Right ventricle myocardium superior (tissue), 1 donor: ENCODE data around the gene ACTRT2. TPM values are rescaled to one million over a fixed set of nuclear protein-coding genes. Genes with fewer than 3 reads are reported as not detected.

Experiments used
- ATAC-seq: fragments of 200-7000 bp; cut with Tn5 transposase; one replicate; pipeline ENCODE4 v1.9.1; 2020; ENCODE audit warnings: mild to moderate bottlenecking; ENCODE audit not compliant: poor library complexity
- DNase-seq: peaks from one replicate; pipeline ENCODE4 v3.0.0-alpha.2; 2020
- intact Hi-C: fragments of 100-400 bp; cut with DNase I; formaldehyde crosslinking; loops from one replicate; pipeline ENCODE4 v1.11.2; 2022
- total RNA-seq: library from RNA; stranded (reverse); fragmentation: NEBNext Ultra II Directional; extraction: Animal tissue kit (Norgen Biotek cat#: 25700); gene quantifications from one replicate; pipeline ENCODE4 v1.2.1, GENCODE V29; 2021
- donor health status: DM: no; HTN: yes; CAD: no; lungs with severe emphysema.

The ACTRT2 gene
- total RNA-seq, 1 donor from 2014 or later = not detected

GRCh38 chr1:2982615-2983318, 38.5 kb upstream of the ACTRT2 start:
- intact Hi-C loops = no loop called here
- DNase-seq = peak; percentile 21
- no peak for ATAC-seq

- DNase-seq = peak; percentile 17
- no peak for ATAC-seq
- intact Hi-C loops = no loop called here
Measured at GRCh38 chr1:2983319-2983705, 38.0 kb upstream of the ACTRT2 start.

GRCh38 chr1:2983706-2984398, 37.4 kb upstream of the ACTRT2 start:
- ATAC-seq (no peak), DNase-seq (peak; percentile 27)
- intact Hi-C loops = no loop called here

GRCh38 chr1:2984399-2985061, 36.7 kb upstream of the ACTRT2 start:
- intact Hi-C loops = no loop called here
- ATAC-seq (no peak), DNase-seq (peak; percentile 18)

- DNase-seq (peak; percentile 32), ATAC-seq (no peak)
- intact Hi-C loops = no loop called here
Measured at GRCh38 chr1:2985067-2985561, 36.2 kb upstream of the ACTRT2 start.

- intact Hi-C loops = no loop called here
- no peak for ATAC-seq
- DNase-seq = no peak
Measured at GRCh38 chr1:2985694-2986548, 35.3 kb upstream of the ACTRT2 start.

GRCh38 chr1:2986549-2987305, 34.5 kb upstream of the ACTRT2 start:
- ATAC-seq (no peak), DNase-seq (no peak)
- intact Hi-C loops = no loop called here

GRCh38 chr1:2987773-2988172, 33.5 kb upstream of the ACTRT2 start:
- intact Hi-C loops = no loop called here
- no peak for DNase-seq
- ATAC-seq = no peak

- ATAC-seq = no peak
- intact Hi-C loops = no loop called here
- DNase-seq = no peak
Measured at GRCh38 chr1:2988256-2988655, 33.0 kb upstream of the ACTRT2 start.

GRCh38 chr1:2989185-2989584, 32.1 kb upstream of the ACTRT2 start:
- intact Hi-C loops = no loop called here
- ATAC-seq = no peak
- DNase-seq = no peak

- DNase-seq = no peak
- no peak for ATAC-seq
- intact Hi-C loops = no loop called here
Measured at GRCh38 chr1:2989976-2990375, 31.3 kb upstream of the ACTRT2 start.

GRCh38 chr1:2990376-2991115, 30.7 kb upstream of the ACTRT2 start:
- intact Hi-C loops = no loop called here
- ATAC-seq = no peak
- peak; percentile 33 for DNase-seq

- ATAC-seq = no peak
- intact Hi-C loops = no loop called here
- DNase-seq = peak; percentile 22
Measured at GRCh38 chr1:2991753-2992495, 29.3 kb upstream of the ACTRT2 start.

- intact Hi-C loops = no loop called here
- no peak for ATAC-seq
- DNase-seq = peak; percentile 8
Measured at GRCh38 chr1:2998503-2999100, 22.7 kb upstream of the ACTRT2 start.

- intact Hi-C loops = no loop called here
- ATAC-seq = no peak
- DNase-seq = no peak
Measured at GRCh38 chr1:2999138-2999537, 22.1 kb upstream of the ACTRT2 start.

GRCh38 chr1:2999571-2999970, 21.7 kb upstream of the ACTRT2 start:
- intact Hi-C loops = no loop called here
- ATAC-seq (no peak), DNase-seq (peak; percentile 11)

GRCh38 chr1:3000214-3000613, 21.1 kb upstream of the ACTRT2 start:
- DNase-seq = peak; percentile 19
- intact Hi-C loops = no loop called here
- no peak for ATAC-seq
